GM21723 (cell line): Measurements from ENCODE around the gene RAD23B.

Source experiments
- ATAC-seq: cut with Tn5 transposase; IDR thresholded peaks from one replicate; pipeline ENCODE4 v1.9.1; 2021; ENCODE audit warnings: mild to moderate bottlenecking, moderate library complexity; ENCODE audit not compliant: unreplicated experiment

The RAD23B gene

GRCh38 chr9:107368696-107369095 is 85.6 kb downstream of the RAD23B start:
- ATAC-seq = no peak

- ATAC-seq = no peak
Measured at GRCh38 chr9:107373809-107374208, 90.7 kb downstream of the RAD23B start.

GRCh38 chr9:107375001-107375400 is 91.9 kb downstream of the RAD23B start:
- ATAC-seq = no peak

GRCh38 chr9:107375651-107376369 is 92.7 kb downstream of the RAD23B start:
- no peak for ATAC-seq

GRCh38 chr9:107378006-107378405 is 94.9 kb downstream of the RAD23B start:
- no peak for ATAC-seq
